Rectal smooth muscle tissue (tissue), 1 donor: Measurements from ENCODE around the gene APOC4.

Experiments used
- H3K27ac ChIP-seq: one replicate; pipeline ENCODE4 v1.7.0; 2013; ENCODE audit warnings: low read depth, low read length, inconsistent platforms
- H3K27me3 ChIP-seq: one replicate; pipeline ENCODE4 v1.7.0; 2013; ENCODE audit warnings: low read length; ENCODE audit not compliant: control insufficient read depth, insufficient read depth
- H3K36me3 ChIP-seq: one replicate; pipeline ENCODE4 v1.7.0; 2013; ENCODE audit warnings: low read length; ENCODE audit not compliant: control insufficient read depth, insufficient read depth
- H3K4me1 ChIP-seq: one replicate; pipeline ENCODE4 v1.7.0; 2013; ENCODE audit warnings: low read length; ENCODE audit not compliant: control insufficient read depth, insufficient read depth
- H3K4me3 ChIP-seq: one replicate; pipeline ENCODE4 v1.7.0; 2013; ENCODE audit warnings: low read length
- H3K9ac ChIP-seq: one replicate; pipeline ENCODE4 v1.7.0; 2013; ENCODE audit warnings: low read length

Gene APOC4, protein sequence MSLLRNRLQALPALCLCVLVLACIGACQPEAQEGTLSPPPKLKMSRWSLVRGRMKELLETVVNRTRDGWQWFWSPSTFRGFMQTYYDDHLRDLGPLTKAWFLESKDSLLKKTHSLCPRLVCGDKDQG

DNA sequence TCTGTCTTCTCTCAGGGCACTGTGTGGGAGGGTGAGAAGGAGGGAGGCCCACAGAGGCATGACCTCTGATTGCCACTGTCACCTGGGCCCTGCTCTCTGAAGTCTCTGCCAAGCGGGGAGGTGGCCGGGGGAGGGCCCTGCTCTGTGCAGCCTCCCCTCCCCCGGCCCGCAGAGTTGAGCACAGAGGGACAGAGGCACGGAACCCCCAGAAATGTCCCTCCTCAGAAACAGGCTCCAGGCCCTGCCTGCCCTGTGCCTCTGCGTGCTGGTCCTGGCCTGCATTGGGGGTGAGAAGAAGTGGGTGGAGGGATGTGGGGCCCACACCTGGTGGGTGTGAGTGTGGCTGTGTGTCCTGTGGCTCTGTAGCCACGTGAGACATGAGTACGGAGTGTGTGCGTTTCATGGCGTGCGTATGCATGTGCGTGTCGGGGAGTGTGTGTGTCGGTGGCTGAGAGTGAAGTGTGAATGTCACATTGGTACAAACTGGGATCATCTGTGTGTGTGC is at the start of gene APOC4:
Gene APOC4, plus strand, starts transcription at position 171 of the 505 bp plus-strand sequence. Its CDS starts 41 bp downstream, at position 212.
- H3K36me3 ChIP-seq = no peaks in the 10 kb centered on the region
- no peaks in the 10 kb centered on the region for H3K4me1 ChIP-seq
- H3K27me3 ChIP-seq = no peaks in the 10 kb centered on the region
- H3K9ac ChIP-seq = no peak within 1 kb of the TSS
- no peak within 1 kb of the TSS for H3K4me3 ChIP-seq
- no peak within 1 kb of the TSS for H3K27ac ChIP-seq

DNA sequence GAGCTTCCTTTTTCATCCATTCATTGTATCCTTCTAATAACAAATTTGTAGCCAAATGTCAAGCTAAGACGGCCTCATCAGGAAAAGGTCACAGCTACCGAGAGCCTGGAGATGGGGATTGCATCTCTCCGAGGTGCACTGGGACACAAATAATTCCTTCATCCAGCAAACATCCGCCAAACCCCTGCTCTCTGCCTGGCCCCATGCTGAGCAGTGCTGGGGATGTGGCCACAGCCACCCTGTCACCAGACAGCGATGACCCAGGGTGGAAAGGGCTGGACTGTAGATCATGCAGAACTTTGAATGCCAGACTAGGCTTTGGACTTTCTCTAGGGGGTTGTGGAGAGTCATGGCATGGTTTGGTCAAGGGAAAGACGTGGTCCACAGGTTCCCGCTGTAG is 49.1 kb upstream of the APOC4 start:
- Histone ChIP-seq H3K27me3 (no peaks in the 10 kb centered on the region), H3K9ac (no peak overlapping the region), H3K4me3 (no peak overlapping the region), H3K4me1 (peaks cover 13% of the 10 kb centered on the region), H3K27ac (no peak overlapping the region), H3K36me3 (peaks cover 39% of the 10 kb centered on the region)

DNA sequence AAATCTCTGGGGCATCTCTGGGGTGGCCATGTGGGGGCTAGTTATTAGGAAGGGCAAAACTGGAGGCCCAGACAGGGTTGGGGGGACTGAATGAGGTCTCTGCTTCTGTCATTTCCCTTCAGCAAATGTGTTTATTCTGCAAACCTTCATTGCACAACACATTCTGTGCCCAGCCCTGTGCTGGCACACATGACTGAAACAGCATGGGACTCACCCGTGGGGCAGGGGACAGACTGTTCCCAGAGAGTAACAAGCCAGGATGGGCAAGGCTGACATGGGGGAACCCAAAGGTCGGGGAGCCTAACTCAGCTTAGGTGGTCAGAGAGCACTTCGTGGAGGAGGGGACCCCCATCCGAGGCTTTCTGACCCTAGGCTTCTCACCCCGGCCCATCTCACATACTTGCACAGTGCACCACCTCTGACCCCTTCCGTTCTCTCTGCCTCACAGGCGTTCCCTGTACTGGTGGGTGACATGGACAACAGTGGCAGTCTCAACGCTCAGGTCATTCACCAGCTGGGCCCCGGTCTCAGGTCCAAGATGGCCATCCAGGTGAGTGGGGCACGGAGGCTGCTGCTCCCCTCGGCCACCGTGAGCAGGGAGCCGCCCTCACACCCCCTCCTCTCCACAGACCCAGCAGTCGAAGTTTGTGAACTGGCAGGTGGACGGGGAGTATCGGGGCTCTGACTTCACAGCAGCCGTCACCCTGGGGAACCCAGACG is 48.5 kb upstream of the APOC4 start:
- peaks cover 13% of the 10 kb centered on the region for H3K4me1 ChIP-seq
- H3K4me3 ChIP-seq = no peak overlapping the region
- no peak overlapping the region for H3K9ac ChIP-seq
- peaks cover 42% of the 10 kb centered on the region for H3K36me3 ChIP-seq
- no peaks in the 10 kb centered on the region for H3K27me3 ChIP-seq
- H3K27ac ChIP-seq = no peak overlapping the region

DNA sequence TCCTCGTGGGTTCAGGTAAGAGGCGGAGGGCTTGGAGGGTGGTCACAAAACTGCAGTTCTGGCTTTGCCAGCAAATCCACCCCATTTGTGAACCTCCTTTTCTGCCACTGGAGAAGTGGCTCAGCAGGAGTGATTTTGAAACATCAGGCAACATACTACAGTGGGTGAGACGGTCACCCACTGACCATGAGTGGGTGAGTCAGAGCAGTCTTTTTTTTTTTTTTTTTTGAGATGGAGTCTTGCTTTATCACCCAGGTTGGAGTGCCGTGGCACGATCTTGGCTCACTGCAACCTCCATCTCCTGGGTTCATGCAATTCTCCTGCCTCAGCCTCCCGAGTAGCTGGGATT is 48.0 kb upstream of the APOC4 start:
- H3K4me3 ChIP-seq = no peak overlapping the region
- no peak overlapping the region for H3K9ac ChIP-seq
- H3K4me1 ChIP-seq = peaks cover 13% of the 10 kb centered on the region
- H3K36me3 ChIP-seq = peaks cover 42% of the 10 kb centered on the region
- no peak overlapping the region for H3K27ac ChIP-seq
- no peaks in the 10 kb centered on the region for H3K27me3 ChIP-seq

DNA sequence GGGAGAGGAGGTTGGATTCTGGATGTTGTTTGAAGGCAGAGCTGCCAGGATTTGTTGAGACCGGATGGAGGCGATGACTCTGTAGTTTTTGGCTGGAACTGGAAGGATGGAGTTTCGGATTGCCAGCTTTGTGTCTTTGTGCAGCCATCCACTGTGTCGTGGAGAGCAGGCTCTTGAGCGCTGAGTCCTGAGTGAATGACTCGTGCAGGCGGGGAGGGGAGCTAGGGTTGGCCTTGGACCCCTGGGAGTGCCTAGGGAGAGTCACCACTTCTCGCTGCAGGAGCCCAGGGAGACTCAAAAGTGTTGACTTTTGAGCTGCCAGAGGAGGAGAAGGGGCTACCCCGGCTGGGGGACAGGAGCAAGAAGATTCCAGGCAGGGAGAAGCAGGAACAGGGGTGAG is 47.1 kb upstream of the APOC4 start:
- Histone ChIP-seq H3K4me3 (no peak overlapping the region), H3K27ac (no peak overlapping the region), H3K4me1 (peaks cover 8% of the 10 kb centered on the region), H3K27me3 (no peaks in the 10 kb centered on the region), H3K9ac (no peak overlapping the region), H3K36me3 (peaks cover 47% of the 10 kb centered on the region)

DNA sequence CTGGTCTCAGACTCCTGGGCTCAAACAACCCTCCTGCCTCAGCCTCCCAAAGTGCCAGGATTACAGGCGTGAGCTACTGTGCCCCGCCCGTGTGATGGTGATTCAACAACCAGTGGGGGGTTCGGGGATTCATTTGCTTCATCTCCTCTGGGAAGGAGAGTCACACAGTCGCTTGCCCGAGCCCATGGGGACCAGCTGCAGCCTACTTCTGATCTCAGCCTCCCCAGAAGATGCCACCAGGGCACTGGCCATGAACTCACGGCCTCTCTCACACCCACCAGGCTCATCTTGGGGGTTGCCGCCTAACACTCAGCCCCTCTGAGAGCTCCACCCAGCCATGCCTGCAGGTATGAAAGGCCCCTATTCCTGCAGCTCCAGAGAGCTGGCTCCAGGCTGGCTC is 44.2 kb upstream of the APOC4 start:
- H3K36me3 ChIP-seq = peaks cover 46% of the 10 kb centered on the region
- H3K4me1 ChIP-seq = no peaks in the 10 kb centered on the region
- H3K9ac ChIP-seq = no peak overlapping the region
- no peak overlapping the region for H3K27ac ChIP-seq
- no peak overlapping the region for H3K4me3 ChIP-seq
- H3K27me3 ChIP-seq = no peaks in the 10 kb centered on the region

DNA sequence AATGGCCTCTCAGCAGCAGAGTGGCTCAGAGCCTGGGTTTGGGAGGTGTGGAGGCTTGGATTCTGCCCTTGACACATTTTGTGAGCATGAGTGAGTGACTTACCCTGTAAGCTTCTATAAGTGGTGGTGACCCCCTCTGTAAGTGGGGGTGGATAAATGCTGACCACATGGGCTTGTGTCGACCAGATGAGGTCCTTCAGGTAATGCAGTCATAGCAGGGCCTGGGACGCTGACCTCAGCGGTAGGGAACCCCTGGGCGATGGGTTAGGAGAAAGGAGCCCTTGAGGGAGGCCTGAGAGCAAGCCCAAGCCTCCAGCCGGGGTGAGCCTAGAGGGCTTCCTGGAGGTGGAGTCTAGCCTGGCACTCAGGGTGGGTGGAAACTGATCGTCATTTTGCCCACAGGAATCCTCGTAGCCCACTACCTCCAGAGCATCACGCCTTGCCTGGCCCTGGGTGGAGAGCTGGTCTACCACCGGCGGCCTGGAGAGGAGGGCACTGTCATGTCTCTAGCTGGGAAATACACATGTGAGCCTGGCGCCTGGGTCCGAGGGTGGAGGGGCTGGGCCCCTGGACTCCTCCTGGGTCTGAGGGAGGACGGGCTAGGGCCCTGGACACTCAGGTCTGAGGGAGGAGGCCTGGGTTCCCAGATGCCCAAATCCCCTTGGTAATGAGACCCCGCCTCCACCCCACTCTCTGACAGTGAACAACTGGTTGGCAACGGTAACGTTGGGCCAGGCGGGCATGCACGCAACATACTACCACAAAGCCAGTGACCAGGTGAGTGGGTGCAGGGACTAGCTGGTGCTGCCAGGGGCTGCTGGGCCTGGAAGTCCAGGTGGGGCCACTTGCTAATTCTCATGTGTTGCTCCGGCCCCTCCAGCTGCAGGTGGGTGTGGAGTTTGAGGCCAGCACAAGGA is 41.5 kb upstream of the APOC4 start:
- H3K27ac ChIP-seq = no peak overlapping the region
- H3K9ac ChIP-seq = no peak overlapping the region
- H3K4me1 ChIP-seq = no peaks in the 10 kb centered on the region
- H3K27me3 ChIP-seq = peaks cover 7% of the 10 kb centered on the region
- no peak overlapping the region for H3K4me3 ChIP-seq
- H3K36me3 ChIP-seq = peaks cover 31% of the 10 kb centered on the region

DNA sequence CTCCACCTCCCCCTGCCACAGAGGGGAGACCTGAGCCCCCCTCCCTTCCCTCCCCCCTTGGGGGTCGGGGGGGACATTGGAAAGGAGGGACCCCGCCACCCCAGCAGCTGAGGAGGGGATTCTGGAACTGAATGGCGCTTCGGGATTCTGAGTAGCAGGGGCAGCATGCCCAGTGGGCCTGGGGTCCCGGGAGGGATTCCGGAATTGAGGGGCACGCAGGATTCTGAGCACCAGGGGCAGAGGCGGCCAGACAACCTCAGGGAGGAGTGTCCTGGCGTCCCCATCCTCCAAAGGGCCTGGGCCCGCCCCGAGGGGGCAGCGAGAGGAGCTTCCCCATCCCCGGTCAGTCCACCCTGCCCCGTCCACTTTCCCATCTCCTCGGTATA is 38.8 kb upstream of the APOC4 start:
- H3K36me3 ChIP-seq = peaks cover 9% of the 10 kb centered on the region
- no peaks in the 10 kb centered on the region for H3K4me1 ChIP-seq
- H3K4me3 ChIP-seq = no peak overlapping the region
- H3K9ac ChIP-seq = no peak overlapping the region
- no peak overlapping the region for H3K27ac ChIP-seq
- H3K27me3 ChIP-seq = peaks cover 12% of the 10 kb centered on the region

DNA sequence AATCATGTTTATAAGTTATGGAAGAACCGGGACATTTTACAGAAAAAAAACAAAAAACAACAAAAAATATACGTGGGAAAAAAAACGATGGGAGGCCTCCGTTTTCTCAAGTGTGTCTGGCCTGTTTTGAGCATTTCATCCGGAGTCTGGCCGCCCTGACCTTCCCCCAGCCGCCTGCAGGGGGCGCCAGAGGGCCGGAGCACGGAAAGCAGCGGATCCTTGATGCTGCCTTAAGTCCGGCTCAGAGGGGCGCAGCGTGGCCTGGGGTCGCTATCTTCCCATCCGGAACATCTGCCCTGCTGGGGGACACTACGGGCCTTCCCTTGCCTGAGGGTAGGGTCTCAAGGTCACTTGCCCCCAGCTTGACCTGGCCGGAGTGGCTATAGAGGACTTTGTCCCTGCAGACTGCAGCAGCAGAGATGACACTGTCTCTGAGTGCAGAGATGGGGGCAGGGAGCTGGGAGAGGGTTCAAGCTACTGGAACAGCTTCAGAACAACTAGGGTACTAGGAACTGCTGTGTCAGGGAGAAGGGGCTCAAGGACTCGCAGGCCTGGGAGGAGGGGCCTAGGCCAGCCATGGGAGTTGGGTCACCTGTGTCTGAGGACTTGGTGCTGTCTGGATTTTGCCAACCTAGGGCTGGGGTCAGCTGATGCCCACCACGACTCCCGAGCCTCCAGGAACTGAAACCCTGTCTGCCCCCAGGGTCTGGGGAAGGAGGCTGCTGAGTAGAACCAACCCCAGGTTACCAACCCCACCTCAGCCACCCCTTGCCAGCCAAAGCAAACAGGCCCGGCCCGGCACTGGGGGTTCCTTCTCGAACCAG is 38.2 kb upstream of the APOC4 start:
- peaks cover 12% of the 10 kb centered on the region for H3K27me3 ChIP-seq
- H3K9ac ChIP-seq = no peak overlapping the region
- H3K36me3 ChIP-seq = peaks cover 8% of the 10 kb centered on the region
- no peaks in the 10 kb centered on the region for H3K4me1 ChIP-seq
- H3K4me3 ChIP-seq = no peak overlapping the region
- no peak overlapping the region for H3K27ac ChIP-seq

DNA sequence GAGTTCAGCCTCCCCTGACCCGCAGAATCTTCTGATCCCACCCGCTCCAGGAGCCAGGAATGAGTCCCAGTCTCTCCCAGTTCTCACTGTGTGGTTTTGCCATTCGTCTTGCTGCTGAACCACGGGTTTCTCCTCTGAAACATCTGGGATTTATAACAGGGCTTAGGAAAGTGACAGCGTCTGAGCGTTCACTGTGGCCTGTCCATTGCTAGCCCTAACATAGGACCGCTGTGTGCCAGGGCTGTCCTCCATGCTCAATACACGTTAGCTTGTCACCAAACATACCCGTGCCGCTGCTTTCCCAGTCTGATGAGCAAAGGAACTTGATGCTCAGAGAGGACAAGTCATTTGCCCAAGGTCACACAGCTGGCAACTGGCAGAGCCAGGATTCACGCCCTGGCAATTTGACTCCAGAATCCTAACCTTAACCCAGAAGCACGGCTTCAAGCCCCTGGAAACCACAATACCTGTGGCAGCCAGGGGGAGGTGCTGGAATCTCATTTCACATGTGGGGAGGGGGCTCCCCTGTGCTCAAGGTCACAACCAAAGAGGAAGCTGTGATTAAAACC is 37.5 kb upstream of the APOC4 start:
- peaks cover 5% of the 10 kb centered on the region for H3K36me3 ChIP-seq
- peaks cover 12% of the 10 kb centered on the region for H3K27me3 ChIP-seq
- no peak overlapping the region for H3K4me3 ChIP-seq
- H3K4me1 ChIP-seq = no peaks in the 10 kb centered on the region
- no peak overlapping the region for H3K27ac ChIP-seq
- no peak overlapping the region for H3K9ac ChIP-seq

DNA sequence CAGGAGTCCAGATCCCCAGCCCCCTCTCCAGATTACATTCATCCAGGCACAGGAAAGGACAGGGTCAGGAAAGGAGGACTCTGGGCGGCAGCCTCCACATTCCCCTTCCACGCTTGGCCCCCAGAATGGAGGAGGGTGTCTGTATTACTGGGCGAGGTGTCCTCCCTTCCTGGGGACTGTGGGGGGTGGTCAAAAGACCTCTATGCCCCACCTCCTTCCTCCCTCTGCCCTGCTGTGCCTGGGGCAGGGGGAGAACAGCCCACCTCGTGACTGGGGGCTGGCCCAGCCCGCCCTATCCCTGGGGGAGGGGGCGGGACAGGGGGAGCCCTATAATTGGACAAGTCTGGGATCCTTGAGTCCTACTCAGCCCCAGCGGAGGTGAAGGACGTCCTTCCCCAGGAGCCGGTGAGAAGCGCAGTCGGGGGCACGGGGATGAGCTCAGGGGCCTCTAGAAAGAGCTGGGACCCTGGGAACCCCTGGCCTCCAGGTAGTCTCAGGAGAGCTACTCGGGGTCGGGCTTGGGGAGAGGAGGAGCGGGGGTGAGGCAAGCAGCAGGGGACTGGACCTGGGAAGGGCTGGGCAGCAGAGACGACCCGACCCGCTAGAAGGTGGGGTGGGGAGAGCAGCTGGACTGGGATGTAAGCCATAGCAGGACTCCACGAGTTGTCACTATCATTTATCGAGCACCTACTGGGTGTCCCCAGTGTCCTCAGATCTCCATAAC is 36.4 kb upstream of the APOC4 start, which contains the start of gene APOE:
Gene APOE, plus strand, starts transcription at position 360 of the 724 bp plus-strand sequence. CDS start 829 bp downstream, outside the sequence.
- H3K4me1 ChIP-seq = no peaks in the 10 kb centered on the region
- H3K9ac ChIP-seq = no peak within 1 kb of the TSS

More for the DNA sequence above, 36.4 kb upstream of the APOC4 start, which contains the start of gene APOE:
- no peak within 1 kb of the TSS for H3K27ac ChIP-seq
- H3K4me3 ChIP-seq = peak within 1 kb of the TSS; percentile 41
- H3K27me3 ChIP-seq = peaks cover 12% of the 10 kb centered on the region
- H3K36me3 ChIP-seq = no peaks in the 10 kb centered on the region
